ENCODE results near the gene VSTM1.

DNA sequence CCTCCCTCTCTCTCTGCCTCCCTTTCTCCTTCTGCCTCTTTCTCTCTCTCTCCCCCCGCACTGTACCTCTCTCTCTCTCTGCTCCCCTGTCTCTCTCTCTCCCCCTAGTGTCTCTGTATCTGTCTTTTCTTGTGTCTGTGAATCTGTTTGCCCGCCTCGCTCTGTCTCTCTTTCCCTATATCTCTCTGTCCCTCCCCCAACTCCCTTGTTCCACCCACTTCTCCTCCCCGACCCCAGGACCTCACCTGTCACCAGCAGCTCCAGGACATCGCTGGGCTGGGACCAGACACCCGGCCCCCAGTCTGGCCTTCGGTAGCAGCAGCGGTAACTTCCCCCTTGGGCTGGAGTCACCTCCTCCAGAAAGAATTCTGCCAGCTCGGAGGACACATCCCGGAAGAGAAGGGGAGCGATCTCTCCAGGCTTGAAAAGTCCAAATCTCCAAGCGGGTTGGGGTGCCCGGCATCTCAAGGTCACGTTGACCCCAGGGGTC, 33.0 kb upstream of the VSTM1 start:
- no peak for TF ChIP-seq POLR2AphosphoS5 (IDR thresholded peaks at IDR 0.05; ENCODE audit: low read depth, low read length)
- TF ChIP-seq, protein P1, sequence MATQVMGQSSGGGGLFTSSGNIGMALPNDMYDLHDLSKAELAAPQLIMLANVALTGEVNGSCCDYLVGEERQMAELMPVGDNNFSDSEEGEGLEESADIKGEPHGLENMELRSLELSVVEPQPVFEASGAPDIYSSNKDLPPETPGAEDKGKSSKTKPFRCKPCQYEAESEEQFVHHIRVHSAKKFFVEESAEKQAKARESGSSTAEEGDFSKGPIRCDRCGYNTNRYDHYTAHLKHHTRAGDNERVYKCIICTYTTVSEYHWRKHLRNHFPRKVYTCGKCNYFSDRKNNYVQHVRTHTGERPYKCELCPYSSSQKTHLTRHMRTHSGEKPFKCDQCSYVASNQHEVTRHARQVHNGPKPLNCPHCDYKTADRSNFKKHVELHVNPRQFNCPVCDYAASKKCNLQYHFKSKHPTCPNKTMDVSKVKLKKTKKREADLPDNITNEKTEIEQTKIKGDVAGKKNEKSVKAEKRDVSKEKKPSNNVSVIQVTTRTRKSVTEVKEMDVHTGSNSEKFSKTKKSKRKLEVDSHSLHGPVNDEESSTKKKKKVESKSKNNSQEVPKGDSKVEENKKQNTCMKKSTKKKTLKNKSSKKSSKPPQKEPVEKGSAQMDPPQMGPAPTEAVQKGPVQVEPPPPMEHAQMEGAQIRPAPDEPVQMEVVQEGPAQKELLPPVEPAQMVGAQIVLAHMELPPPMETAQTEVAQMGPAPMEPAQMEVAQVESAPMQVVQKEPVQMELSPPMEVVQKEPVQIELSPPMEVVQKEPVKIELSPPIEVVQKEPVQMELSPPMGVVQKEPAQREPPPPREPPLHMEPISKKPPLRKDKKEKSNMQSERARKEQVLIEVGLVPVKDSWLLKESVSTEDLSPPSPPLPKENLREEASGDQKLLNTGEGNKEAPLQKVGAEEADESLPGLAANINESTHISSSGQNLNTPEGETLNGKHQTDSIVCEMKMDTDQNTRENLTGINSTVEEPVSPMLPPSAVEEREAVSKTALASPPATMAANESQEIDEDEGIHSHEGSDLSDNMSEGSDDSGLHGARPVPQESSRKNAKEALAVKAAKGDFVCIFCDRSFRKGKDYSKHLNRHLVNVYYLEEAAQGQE (IDR thresholded peaks at IDR 0.05; ENCODE audit: insufficient read depth in 1 of 2, low read depth in 2 of 2, low read length in 2 of 2) = no peak

Measured in PFSK-1 (cell line).